HG02588 (cell line): ENCODE data around the gene CTNNBL1.
"Not testable (repeated sequence)": the region's sequence is repeated elsewhere in the genome, so short reads cannot be mapped to it uniquely, and the experiment has no call there.

Experiments used
- ATAC-seq: cut with Tn5 transposase; IDR thresholded peaks from one replicate; pipeline ENCODE4 v1.9.1; 2021; ENCODE audit warnings: mild to moderate bottlenecking, moderate library complexity; ENCODE audit not compliant: unreplicated experiment

CTNNBL1 gene

DNA sequence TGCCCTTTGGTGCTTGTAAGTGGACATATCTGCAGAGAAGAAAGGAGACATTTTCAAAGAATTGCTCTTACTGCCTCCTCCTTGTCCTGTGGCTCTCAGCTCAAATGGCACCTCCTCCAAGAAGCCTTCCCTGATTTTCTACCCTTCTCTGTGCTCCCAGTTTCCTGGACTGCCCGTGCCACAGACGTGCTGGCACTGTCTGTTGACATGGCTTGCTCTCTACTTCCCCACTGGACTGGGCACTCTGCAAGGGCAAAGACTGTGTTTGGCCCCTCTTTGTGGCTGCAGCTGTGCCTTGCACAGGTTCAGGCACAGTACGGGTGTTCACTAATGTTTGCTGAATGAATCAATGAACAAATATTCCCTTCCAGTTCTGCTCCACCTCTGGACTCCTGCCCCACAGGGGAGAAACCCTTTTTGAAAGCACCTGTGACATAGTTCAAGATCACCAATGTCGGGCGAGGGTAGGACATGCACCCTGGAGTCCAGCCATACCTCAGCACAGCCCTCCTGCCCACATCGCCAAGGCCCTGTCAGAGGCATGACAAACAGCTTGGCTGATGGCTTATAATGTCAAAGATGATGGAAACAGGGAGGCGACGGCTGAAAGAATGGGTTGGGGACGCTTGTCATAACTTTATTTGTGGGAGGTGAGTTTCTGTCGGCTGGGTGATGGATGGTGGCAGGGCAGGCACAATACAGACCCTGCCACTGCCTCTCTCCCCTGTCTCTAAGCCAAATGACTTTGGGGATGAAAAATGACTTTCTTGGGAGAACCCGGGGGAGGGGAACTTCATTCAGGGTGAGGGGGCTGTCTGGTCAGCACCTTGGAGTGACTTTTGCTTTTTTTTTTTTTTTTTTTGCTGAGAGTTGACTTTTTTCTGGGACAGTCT is 15.6 kb upstream of the CTNNBL1 start:
- ATAC-seq = no peak

DNA sequence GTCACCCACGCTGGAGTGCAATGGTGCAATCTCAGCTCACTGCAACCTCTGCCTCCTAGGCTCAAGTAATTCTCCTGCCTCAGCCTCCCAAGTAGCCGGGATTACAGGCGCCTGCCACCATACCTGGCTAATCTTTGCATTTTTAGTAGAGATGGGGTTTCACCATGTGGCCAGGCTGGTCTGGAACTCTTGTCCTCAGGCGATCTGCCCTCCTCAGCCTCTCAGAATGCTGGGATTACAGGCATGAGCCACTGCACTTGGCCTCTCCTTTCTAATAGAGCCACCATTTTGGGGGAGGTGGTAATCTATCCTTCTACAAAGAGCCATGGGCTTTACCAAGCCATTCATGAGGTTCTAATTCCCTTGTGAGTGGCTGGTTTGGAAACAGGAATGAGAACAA is 14.1 kb upstream of the CTNNBL1 start:
- ATAC-seq = not testable (repeated sequence)

DNA sequence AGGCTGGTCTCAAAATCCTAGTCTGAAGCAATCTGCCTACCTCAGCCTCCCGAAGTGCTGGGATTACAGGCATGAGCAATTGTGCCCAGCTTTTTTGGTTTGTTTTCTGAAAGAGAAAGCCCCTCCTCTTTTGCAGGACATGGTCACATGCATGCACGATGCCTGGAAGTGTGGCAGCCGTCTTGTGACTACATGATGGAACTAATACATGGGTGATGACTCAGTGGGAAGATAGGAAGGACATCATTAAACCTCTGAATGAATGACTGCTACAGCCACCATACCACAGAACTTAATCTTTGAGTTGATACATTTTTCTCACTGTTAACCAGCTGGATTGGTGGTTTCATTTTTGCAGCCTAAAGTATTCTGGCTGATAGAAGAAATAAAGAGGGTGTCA is 13.4 kb upstream of the CTNNBL1 start:
- no peak for ATAC-seq

DNA sequence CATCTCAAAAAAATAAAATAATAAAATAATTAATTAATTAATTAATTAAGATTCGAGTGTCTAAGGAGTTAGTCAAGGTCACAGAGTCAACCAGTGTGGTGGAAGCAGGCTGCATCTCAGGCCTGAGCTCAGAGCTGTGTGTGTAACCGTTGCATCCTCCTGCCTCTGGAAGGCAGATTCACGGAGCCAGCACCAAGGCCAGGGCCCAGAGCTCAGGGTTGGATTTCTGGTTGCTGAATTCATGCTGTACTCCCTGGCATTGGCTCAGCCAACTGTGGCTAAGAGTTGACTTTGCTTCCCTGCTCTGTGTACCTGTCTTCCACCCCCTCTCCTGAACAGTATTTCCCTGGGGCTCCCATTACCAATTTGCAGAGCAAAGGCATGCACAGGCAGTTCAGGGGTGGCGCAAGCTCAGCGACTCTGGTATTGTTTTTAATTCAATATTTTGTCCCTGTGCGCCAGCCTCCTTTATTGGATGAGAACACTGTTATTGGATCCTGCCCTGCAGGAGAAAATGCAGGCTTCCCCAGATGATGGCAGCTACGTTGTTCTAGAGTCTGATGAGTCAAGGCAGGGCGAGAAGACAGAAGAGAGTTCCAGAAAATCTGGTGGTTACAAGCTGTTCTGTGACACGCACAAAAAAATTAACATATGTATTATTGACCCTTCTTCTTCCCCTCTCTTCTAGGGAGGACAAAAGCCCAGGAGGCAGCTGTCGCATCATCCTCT is 12.3 kb upstream of the CTNNBL1 start:
- ATAC-seq = no peak

DNA sequence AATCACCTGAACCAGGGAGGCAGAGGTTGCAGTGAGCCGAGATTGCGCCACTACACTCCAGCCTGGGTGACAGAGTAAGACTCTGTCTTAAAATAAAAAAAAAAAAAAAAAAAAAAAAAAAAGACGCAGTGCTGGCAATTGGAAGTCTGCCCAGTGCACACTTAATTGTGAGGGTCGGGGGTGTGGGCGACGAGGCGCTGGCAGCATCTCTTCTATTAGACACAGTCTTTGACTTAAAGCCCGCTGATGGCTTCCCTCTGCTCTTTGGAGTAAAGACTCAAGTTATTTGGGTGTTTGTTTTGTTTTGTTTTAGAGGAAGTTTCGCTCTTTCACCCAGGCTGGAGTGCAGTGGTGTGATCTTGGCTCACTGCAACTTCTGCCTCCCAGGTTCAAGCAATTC is 10.7 kb upstream of the CTNNBL1 start:
- not testable (repeated sequence) for ATAC-seq

DNA sequence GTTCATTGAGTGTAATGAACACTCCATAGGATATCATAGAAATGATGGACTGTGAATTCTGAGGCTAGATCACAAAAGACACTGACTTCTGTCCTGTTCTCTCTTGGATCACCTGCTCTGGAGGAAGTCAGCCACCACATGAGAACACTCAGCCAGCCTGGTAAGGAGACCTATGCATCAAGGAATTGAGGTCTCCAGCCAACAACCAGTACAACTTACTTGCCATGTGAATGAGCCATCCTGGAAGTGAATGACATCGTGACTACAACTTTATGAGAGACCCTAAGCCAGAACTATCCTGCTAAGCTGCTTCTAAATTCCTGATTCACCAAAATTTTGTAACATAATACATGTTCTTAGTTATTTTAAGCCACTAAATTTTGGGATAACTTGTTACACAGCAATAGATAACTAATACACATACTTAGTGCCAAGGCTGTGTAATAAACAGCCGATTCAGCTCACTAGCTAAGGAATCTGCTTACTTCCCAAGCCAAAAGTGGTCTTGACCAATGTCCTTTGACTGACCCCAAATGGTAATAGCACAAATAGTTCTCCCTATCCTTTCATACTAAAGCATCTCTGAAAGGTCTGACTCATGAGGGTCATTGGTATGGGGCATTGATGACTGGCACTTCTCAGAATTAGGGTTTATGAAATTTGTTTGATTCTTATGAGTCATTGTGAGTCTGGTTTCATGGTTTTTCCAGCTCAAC is 6.9 kb upstream of the CTNNBL1 start:
- ATAC-seq = no peak

DNA sequence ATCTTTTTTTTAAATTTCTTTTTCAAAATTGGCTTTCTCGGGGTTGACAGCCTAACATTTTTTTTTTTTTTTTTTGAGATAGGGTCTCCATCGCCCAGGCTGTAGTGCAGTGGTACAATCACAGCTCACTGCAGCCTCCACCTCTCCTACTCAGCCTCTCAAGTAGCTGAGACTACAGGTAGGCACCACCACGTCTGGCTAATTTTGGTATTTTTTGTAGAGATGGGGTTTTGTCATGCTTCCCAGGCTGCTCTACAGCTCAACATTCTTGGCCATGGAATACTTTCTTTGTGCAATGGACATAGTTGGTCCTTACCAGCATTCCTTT is 6.4 kb upstream of the CTNNBL1 start:
- ATAC-seq = no peak

DNA sequence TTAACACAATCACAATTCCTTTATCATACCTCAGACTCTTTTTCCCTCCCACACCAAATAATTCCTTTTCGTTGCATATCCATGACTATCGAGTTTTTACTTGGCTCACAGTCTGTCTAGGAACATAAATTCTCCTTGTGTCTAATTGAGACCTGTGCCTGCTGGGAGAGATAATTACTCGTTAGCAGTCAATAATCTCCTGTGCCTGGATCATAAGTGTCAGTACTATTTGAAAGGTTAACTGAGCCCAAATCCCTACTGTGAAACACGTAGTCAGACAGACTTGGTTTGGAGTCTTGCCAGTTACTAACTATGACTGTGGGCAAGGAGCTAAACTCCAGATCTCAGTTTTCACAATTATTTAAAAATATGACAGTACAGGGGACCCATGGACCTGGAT is 5.7 kb upstream of the CTNNBL1 start:
- no peak for ATAC-seq

DNA sequence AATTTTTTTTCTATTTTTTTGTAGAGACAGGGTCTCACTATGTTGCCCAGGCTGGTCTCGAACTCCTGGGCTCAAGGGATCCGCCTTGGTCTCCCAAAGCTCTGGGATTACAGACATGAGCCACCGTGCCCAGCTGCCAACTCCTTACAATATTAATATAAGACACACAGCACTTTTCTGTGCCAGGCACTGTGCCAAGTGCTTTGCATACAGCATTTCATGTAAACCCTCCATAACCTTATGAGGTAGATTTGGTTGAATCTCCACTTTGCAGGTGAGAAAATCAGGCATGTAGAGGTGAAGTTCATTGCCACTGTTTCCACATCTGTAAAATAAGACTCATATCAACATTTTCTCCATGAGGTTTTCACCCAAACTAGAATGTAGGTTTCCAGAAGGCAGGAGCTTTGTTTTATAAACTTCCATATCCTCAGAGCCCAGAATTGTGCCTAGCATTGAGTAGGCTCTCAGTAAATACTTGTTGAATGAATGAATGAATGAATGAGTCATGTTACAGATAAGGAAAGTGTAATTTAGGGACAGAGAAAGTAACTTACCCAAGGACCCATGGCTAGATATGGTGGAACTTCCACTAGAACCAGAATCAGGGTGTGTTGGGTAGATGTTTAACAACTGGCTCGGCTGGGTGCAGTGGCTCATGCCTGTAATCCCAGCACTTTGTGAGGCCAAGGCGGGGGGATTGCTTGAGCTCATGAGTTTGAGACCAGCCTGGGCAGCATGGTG is 3.0 kb upstream of the CTNNBL1 start:
- ATAC-seq = no peak

DNA sequence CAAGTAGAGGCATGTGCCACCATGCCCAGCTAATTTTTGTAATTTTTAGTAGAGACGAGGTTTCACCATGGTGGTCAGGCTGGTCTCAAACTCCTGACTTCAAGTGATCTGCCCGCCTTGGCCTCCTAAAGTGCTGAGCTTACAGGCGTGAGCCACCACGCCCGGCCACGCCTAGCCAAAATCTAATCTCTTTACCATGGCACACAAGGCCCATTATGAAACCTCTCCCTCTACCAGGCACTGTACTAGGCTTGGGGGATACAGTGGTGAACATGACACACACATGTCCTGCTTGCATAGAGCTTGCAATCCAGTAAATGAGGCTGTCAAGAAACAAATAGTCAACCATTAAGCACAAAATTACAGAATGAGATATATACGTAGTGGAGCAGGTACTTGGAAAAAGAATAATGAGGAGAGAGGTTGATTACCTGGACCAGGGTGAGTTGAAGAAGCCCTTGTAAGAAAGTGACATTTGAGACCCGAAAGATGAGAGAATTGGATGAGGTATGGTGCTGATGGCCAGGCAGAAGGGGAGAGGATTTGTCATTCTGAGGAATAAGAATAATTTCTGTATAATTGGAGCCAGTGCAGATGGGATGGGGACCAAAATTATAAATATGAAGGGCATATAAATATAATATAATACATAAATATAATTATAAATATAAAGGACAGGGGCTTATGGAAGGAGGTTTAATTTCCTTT is 1.2 kb upstream of the CTNNBL1 start:
- no peak for ATAC-seq

DNA sequence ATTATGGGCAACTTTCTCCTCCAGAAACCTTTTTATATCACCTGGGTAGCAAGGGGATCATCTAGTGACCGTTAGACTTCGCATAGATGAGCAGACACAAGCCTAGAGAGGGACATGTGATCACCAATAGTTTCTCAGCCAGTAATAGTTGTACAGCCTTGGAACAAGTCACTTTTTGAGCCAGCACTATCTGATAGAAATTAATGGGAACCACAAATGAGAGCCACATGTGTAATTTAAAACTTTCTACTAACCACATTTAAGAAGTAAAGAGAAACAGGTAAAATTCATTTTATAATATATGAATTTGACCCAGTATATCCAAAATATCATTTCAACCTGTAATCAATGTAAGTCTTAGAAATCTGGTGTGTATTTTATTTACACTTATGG is 592 bp upstream of the CTNNBL1 start:
- no peak for ATAC-seq

DNA sequence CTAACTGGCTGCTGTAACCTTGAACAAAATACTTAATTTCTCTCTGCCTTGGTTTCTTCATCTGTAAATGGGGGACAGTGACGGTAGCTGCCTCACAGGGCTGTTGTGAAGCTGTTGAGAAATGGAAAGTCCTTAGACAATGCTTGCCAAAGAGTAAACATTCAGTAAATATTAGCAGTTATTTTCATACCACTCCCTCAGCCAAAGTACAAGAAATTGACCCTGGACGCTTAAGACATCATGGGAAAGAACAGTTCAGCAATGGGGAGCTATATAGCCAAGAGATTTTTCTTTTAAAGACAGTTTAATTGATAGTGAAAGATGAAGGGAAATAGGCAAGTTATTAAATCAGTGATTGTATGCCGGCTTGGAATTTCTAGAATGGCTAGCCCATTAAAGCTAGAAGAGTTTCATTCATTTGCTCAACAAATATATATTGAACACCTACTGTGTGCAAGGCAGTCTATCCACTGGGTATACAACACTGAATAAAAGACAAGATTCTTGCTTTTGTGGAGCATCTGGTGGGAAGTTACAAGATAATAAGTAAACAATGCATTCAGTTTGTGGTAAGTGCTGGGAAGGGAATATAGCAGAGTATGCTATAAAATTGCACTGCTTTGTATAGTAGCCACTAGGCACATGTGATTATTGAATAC is 2.0 kb downstream of the CTNNBL1 start:
- ATAC-seq = no peak

DNA sequence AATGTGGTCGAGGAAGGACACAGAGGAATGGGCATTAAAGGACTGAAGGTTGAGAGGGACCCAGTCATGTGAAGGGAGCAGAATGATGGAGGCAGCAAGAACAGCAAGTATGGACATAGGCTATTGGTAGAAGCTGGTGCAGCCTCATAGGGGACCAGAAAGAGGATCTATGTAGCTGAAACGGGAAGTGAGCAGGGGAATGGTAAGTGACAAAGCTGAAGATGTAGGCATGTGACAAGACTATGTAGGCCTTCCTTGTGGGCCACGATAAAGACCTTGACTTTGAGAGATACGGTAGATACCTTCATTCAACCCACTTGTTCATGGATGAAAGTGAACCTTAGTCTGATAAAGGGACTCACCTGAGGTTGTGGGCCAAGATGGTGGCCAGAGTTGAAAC is 3.5 kb downstream of the CTNNBL1 start:
- no peak for ATAC-seq

DNA sequence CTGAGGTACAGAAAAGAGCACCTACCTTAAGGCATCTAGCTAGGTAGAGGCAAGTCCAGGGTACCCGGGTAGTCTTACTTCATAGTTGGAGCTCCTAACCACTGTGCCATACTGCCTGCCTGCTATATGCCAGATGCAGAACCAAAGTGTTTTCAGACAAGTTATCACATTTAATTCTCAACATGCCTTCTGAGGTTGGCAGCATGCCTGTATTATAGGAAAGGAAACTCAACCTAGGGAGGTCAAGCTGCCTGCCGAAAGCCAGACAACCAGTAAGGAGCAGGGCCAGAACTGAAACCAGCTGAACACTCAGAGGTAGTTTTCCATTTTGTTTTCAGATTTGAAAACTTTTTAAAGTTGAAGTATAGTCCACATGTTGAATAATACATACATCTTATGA is 5.4 kb downstream of the CTNNBL1 start:
- ATAC-seq = no peak

DNA sequence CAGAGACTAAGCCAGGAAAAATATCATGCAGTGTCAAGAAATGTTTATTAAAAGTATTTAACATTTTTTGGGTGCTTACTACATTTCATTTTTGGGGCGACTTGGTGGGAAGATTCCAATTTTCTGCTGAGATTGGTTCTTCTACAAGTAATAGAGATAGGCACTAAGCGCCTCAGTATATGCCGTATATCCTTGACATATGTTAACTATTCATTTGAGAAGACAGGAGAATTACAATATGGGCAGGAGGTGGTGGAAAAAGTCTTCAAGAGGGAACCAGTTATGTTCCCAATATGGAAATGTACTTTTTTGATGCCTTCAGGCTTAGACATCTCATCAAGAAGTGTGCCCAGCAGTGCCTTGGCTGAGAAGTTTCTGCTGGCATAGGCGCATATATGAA is 6.5 kb downstream of the CTNNBL1 start:
- ATAC-seq = no peak

DNA sequence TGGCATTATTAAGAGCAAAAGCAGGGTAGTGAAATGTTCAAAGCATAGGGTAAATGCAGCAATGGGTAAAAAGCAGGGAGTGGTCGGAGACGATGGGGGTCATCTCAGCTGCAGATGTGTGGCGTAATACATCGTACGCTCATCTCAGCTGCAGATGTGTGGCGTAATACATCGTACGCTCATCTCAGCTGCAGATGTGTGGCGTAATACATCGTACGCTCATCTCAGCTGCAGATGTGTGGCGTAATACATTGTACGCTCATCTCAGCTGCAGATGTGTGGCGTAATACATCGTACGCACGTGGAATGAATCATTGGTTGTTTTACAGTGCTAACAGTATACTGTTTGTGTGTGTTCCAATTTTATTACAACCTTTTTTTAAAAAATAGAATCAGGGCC is 7.8 kb downstream of the CTNNBL1 start:
- not testable (repeated sequence) for ATAC-seq

DNA sequence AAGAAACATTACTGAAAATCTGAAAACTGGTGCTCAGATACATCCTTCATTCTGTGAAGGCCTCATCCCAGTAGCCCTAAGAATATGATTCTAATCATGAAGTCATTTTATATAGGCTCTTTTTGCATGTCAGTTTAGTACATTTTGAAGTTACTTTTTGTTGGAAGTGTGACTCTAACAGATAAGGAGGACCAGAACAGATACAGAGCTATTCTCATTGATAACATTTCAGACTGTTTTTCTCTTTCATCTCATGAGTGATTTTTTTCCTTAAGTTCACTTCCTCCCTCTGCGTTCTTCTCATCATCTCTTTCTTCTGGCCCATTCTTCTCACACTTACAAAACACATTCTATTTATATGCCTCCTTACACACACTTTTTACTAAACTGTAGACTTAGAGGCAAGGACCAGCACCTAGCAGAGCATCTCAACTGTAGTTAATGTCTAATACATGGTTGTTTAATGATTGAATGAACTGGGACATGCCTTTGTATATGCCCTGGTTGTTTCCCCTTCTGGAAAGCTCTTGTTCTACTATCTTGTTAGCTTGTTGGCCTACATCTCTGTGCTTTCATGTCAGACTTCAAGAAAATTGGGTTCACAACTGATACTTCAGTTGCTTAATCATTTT is 8.7 kb downstream of the CTNNBL1 start:
- no peak for ATAC-seq

DNA sequence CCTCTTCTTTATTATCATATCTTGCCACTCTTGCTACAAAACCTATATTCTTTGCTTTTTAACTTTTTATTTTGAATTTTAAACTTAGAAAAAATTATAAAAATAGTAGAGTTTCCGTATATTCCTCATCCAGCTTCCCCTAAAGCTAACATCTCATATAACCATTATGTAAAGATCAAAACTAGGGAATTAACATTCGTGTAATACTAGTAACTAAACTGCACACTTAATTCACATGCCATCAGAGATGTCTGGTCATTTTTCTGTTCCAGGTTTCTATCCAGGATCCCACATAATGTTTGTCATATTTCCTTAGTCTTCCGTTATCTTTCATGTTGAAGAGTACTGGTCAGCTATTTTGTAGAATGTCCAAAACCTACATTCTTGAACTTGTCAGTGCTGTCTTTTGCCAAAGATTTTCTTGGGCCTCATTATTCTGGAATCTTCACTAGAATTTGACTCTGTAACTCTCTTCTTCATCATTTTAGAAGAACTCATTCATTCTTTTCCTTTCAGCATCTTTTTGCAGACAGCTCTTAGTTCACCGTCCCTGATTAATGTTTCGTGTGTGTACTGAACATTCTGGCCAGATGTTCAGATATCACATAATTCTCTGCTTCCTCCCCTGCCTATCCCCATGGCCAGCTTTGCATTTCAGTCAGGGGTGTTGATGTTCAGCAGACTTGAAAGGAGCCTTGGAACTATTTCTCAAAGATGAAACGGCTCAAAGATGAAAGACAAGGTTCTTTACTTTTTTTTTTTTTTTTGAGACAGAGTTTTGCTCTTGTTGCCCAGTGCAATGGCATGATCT is 9.4 kb downstream of the CTNNBL1 start:
- no peak for ATAC-seq

DNA sequence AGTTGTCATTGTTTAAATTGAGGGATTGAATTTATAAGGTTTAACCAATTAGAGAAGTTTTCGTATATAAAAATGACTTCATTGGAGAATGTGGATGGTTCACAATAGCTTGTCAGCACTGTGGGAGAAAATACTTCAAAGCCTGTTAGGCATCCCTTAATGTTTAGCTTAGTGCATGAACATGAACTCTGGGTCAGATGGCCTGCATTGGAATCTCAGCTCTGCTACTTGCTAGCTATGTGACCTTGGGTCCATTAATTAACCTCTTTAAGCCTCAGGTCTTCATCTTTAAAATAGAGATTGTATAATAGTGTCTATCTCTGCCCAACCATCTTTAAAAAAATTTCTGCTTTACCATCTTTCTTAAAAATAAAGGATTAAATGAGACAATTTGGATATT is 11.1 kb downstream of the CTNNBL1 start:
- no peak for ATAC-seq
